ENCODE results near the gene PLEK.

DNA sequence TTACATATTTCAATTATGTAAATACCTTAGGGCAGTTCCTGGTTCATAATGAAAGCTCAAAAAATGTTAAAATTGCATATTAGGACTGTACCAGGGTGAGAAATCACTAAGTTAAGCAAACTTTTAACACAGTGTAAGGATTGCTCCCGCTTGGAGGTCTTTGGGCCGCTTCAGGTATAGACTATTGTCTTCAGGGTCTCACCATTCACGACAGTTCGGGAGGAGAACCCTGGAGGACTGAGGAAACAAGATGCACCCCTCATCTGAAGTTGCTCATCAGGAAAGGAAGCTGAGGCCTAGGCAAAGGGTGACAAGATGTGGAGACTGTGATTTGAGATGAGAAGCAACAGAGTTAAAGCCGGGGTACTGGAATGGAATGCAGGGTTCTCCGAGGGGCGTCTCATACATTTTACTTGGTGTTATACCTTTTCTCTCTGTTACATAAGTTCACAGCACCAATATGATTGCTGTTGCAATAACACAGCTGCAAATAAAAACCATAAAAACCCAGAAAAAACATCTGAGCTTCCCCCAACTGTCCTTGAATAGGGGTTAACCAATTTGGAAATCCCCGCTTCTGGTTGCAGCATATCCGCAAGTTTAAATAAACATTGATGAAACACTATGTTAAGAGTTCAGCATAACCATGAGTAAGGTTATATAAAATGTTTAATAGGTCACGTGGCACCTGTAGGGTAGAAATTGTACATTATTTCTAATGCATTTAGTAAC, 61.9 kb downstream of the PLEK start:
- TF ChIP-seq, protein P1, sequence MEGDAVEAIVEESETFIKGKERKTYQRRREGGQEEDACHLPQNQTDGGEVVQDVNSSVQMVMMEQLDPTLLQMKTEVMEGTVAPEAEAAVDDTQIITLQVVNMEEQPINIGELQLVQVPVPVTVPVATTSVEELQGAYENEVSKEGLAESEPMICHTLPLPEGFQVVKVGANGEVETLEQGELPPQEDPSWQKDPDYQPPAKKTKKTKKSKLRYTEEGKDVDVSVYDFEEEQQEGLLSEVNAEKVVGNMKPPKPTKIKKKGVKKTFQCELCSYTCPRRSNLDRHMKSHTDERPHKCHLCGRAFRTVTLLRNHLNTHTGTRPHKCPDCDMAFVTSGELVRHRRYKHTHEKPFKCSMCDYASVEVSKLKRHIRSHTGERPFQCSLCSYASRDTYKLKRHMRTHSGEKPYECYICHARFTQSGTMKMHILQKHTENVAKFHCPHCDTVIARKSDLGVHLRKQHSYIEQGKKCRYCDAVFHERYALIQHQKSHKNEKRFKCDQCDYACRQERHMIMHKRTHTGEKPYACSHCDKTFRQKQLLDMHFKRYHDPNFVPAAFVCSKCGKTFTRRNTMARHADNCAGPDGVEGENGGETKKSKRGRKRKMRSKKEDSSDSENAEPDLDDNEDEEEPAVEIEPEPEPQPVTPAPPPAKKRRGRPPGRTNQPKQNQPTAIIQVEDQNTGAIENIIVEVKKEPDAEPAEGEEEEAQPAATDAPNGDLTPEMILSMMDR (IDR thresholded peaks at IDR 0.05; ENCODE audit: low read depth, low read length, poor library complexity, severe bottlenecking) = no peak
- no peak for TF ChIP-seq EZH2phosphoT487 (IDR thresholded peaks at IDR 0.05; ENCODE audit: borderline replicate concordance, low read length)
